MM.1S (cell line): ENCODE data around the gene CHST6.

ENCODE experiments used
- CTCF ChIP-seq: fragments of 300-600 bp; sonication (generic); IDR thresholded peaks from 2 replicates; pipeline ENCODE4 v1.5.1; 2016; ENCODE audit warnings: antibody characterized with exemption, low read length, mixed read lengths
- EZH2 ChIP-seq: fragments of 300-600 bp; sonication (generic); optimal IDR thresholded peaks from 2 replicates; pipeline ENCODE3; 2017; ENCODE audit warnings: low read depth, mild to moderate bottlenecking, antibody characterized with exemption, low read length, mixed read lengths
- EZH2phosphoT487 ChIP-seq: fragments of 300-600 bp; sonication (generic); IDR thresholded peaks from 2 replicates; pipeline ENCODE4 v1.6.1; 2018; ENCODE audit warnings: antibody characterized with exemption, low read length

GRCh38 chr16:75527825-75528299 lies 32.6 kb upstream of the CHST6 start:
- TF ChIP-seq EZH2 = no peak
- no peak for TF ChIP-seq CTCF
- TF ChIP-seq EZH2phosphoT487 = no peak
